ENCODE results near the gene FAM210B. TPM values are rescaled to one million over a fixed set of nuclear protein-coding genes. Genes with fewer than 3 reads are reported as not detected.

The FAM210B gene
- total RNA-seq, 4 donors from 2014 or later, result 14.0 to 21.4 (median 16.8) TPM

DNA sequence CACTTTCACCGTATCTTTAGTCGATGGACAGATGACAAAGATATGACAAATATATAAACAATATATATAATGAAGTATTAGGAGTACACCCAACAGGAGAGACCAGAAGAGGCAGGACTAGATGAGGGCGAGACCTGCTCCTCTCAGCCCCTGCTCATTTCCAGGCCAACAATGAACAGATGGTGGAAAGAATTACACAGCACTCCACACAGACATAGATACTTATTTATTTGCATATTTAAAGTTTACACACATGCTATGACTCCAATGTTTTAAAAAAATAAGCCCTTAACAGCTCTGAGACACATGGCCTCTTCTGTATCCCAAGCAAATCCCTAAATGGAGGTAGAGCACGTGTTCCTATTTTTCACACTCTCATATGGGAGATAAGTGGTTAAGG, 10.4 kb downstream of the FAM210B start:
- H3K4me3 ChIP-seq, result no peak overlapping the region
- H3K27ac ChIP-seq, result no peak overlapping the region
- no peak for DNase-seq
- no peaks in the 10 kb centered on the region for H3K9me3 ChIP-seq
- H3K4me1 ChIP-seq, result no peaks in the 10 kb centered on the region
- TF ChIP-seq, protein P1, sequence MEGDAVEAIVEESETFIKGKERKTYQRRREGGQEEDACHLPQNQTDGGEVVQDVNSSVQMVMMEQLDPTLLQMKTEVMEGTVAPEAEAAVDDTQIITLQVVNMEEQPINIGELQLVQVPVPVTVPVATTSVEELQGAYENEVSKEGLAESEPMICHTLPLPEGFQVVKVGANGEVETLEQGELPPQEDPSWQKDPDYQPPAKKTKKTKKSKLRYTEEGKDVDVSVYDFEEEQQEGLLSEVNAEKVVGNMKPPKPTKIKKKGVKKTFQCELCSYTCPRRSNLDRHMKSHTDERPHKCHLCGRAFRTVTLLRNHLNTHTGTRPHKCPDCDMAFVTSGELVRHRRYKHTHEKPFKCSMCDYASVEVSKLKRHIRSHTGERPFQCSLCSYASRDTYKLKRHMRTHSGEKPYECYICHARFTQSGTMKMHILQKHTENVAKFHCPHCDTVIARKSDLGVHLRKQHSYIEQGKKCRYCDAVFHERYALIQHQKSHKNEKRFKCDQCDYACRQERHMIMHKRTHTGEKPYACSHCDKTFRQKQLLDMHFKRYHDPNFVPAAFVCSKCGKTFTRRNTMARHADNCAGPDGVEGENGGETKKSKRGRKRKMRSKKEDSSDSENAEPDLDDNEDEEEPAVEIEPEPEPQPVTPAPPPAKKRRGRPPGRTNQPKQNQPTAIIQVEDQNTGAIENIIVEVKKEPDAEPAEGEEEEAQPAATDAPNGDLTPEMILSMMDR (IDR thresholded peaks at IDR 0.05), result no peak
- TF ChIP-seq POLR2A (IDR thresholded peaks at IDR 0.05), result no peak
- H3K27me3 ChIP-seq, result no peaks in the 10 kb centered on the region
- H3K36me3 ChIP-seq, result peaks cover 0 to 39% (median 0%) of the 10 kb centered on the region in 3 donors

DNA sequence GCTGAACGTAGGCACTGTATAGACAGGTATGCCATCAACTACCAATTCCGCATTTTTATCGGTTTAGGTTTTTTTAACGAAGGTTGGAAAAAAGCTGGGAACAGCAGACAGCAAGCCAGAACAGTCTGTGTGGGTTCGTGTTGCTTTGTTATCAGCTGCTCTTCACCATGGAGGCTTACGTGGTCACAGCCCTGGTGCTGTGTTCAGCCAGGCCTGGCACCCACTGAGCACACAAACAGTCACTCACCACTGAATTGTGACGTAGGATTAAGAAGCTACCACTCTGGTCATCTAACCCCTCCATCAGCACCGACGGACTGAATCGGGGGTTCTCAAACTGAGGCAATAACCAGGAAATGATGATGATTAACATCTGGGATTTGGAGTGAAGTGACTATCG, 13.2 kb downstream of the FAM210B start:
- Histone ChIP-seq H3K27ac (no peak overlapping the region), H3K9me3 (no peaks in the 10 kb centered on the region), H3K36me3 (peaks cover 0 to 22% (median 0%) of the 10 kb centered on the region in 3 donors), H3K4me1 (no peaks in the 10 kb centered on the region), H3K4me3 (no peak overlapping the region), H3K27me3 (no peaks in the 10 kb centered on the region)
- no peak for TF ChIP-seq POLR2A (IDR thresholded peaks at IDR 0.05)
- DNase-seq, result no peak

DNA sequence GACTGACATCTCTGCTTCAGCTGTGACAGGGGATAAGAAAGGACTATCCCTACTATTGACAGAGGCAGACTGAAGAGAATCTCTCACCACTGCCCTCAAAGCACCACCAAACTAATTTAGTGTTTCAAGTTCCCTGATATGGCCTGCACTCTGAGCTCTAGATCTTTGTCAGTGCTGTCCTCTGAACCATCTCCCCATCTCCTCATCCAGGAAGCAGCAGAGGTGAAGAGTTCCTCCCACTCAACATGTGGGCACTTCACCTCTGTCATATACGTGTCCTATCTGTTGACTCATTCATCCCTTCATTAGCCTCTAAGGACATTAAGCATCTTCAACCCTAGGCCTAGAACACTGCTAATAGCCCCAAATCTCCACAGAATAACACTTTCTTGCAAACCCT, 14.1 kb downstream of the FAM210B start:
- Histone ChIP-seq H3K27me3 (no peaks in the 10 kb centered on the region), H3K36me3 (peaks cover 0 to 14% (median 0%) of the 10 kb centered on the region in 3 donors), H3K4me3 (no peak overlapping the region), H3K4me1 (no peaks in the 10 kb centered on the region), H3K27ac (no peak overlapping the region), H3K9me3 (no peaks in the 10 kb centered on the region)
- no peak for TF ChIP-seq POLR2A (IDR thresholded peaks at IDR 0.05)
- TF ChIP-seq, protein P1 (IDR thresholded peaks at IDR 0.05), result no peak
- no peak for DNase-seq

DNA sequence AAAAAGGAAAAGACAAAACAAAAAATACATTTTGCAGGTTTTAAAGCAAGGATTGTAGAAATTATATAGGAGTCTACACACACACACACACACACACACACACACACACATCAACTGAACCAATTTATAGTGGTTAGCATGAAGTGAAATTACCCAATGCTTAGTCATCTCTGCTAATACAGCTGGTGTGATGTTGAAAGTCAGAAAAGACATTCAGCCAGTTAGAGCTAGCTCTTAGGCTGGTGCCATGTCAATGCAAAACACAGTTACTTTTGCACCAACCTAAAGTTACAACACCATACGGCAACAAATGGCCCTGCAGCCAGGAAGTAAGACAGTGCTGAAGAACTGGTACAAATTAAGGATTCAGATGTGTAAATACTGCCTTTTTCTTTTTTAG, 15.2 kb downstream of the FAM210B start:
- no peaks in the 10 kb centered on the region for H3K9me3 ChIP-seq
- H3K4me3 ChIP-seq, result no peak overlapping the region
- peaks cover 0 to 14% (median 0%) of the 10 kb centered on the region in 3 donors for H3K36me3 ChIP-seq
- H3K27me3 ChIP-seq, result no peaks in the 10 kb centered on the region
- H3K27ac ChIP-seq, result no peak overlapping the region
- no peak for TF ChIP-seq POLR2A (IDR thresholded peaks at IDR 0.05)
- TF ChIP-seq, protein P1 (IDR thresholded peaks at IDR 0.05), result no peak
- DNase-seq, result no peak
- no peaks in the 10 kb centered on the region for H3K4me1 ChIP-seq

DNA sequence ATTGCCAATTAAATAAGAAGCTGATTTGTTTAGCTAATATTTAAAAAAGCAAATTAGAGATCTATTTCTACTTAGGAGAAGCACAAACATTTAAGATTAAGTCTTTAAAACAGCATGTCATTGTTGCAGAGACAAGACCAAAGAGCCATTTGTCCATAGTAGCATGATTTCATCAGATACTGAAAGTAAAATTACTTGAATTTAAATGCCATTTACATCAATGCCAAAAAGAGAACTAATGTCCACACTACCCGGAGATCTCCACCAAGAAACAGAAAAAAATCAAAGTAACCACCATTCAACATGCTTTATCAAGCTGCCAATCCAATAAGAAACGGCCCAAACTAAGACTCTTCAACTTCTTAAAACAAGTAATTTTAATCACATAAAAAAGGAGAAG, 17.6 kb downstream of the FAM210B start:
- Histone ChIP-seq H3K4me3 (no peak overlapping the region), H3K9me3 (no peaks in the 10 kb centered on the region), H3K27me3 (no peaks in the 10 kb centered on the region), H3K36me3 (peaks cover 0 to 15% (median 0%) of the 10 kb centered on the region in 3 donors), H3K4me1 (no peaks in the 10 kb centered on the region), H3K27ac (no peak overlapping the region)
- no peak for DNase-seq
- TF ChIP-seq, protein P1 (IDR thresholded peaks at IDR 0.05), result no peak
- no peak for TF ChIP-seq POLR2A (IDR thresholded peaks at IDR 0.05)

DNA sequence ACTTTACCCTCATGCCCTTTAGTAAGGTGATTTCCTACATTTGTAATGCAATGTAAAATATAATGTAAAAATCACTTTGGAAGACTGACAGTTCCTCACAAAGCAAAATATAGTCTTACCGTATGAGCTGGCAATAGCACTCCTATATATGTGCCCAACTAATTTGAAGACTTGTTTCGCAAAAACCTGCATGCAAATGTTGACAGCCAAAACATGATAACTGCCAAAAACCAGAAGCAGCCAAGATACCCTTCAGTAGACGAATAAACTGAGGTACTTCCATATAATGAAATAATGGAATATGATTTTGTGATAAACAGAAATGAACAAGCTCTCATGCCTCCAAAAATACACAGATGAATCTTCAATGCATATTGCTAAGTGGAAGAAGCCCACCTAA, 19.6 kb downstream of the FAM210B start:
- no peak for DNase-seq
- H3K4me3 ChIP-seq, result no peak overlapping the region

More for the DNA sequence above, 19.6 kb downstream of the FAM210B start:
- no peak overlapping the region for H3K27ac ChIP-seq
- peaks cover 0 to 10% (median 0%) of the 10 kb centered on the region in 3 donors for H3K36me3 ChIP-seq
- no peak for TF ChIP-seq POLR2A (IDR thresholded peaks at IDR 0.05)
- TF ChIP-seq, protein P1 (IDR thresholded peaks at IDR 0.05), result no peak
- no peaks in the 10 kb centered on the region for H3K27me3 ChIP-seq
- H3K4me1 ChIP-seq, result no peaks in the 10 kb centered on the region
- H3K9me3 ChIP-seq, result no peaks in the 10 kb centered on the region

Data from Peyer's patch (tissue), 4 donors.